ENCODE results near the gene TMEM213. TPM values are rescaled to one million over a fixed set of nuclear protein-coding genes. Genes with fewer than 3 reads are reported as not detected.

Gene TMEM213
- total and polyA plus RNA-seq, 2 of the 8 experiments (the other 6 are each of a cell fraction or from before 2014, with no cell fraction given): 0.21 to 0.67 TPM

GRCh38 chr7:138857728-138858127, 59.9 kb downstream of the TMEM213 start:
- H3K23me2 ChIP-seq (ENCODE audit: low read depth, low read length): no peaks in the 10 kb centered on the region
- no peak overlapping the region for H4K5ac ChIP-seq (ENCODE audit: insufficient read length, low read depth, low read length)
- no peak overlapping the region for H2AFZ ChIP-seq (ENCODE audit: low read length)
- H3K18ac ChIP-seq (ENCODE audit: extremely low read depth, low read length): no peak overlapping the region
- H3K4me2 ChIP-seq (ENCODE audit: insufficient read depth in 1 of 2, low read depth in 2 of 2, low read length in 2 of 2): no peak overlapping the region
- H3K23ac ChIP-seq (ENCODE audit: insufficient read length): no peak overlapping the region
- H2AK5ac ChIP-seq (ENCODE audit: low read depth, low read length): no peak overlapping the region
- peaks cover 3 to 11% (median 9%) of the 10 kb centered on the region in 4 experiments; a peak in 5 of 7 replicates for H3K4me1 ChIP-seq (replicated peaks in 1 of 4; ENCODE audit: control insufficient read depth in 3 of 4, insufficient read depth in 4 of 4, low read length in 3 of 4)
- ChIA-PET CTCF (ENCODE audit: partially characterized antibody) (interaction anchor here (0.9 kb wide), 1 partner anchor 17 kb away, joined by 3 read pairs; no protein-coding TSS in a partner anchor), POLR2A (ENCODE audit: partially characterized antibody) (no interaction called here)
- H3K27ac ChIP-seq (ENCODE audit: low read depth, low read length): no peak overlapping the region
- no peaks in the 10 kb centered on the region for H3K79me2 ChIP-seq (ENCODE audit: control insufficient read depth in 1 of 2, insufficient read depth in 2 of 2, low read length in 2 of 2)
- no peak overlapping the region for H2BK5ac ChIP-seq (ENCODE audit: low read depth, low read length)
- no peaks in the 10 kb centered on the region for H3K27me3 ChIP-seq (replicated peaks in 1 of 4; ENCODE audit: control insufficient read depth in 3 of 4, extremely low read depth in 1 of 4, insufficient read depth in 3 of 4, low read length in 3 of 4)
- H2BK120ac ChIP-seq (replicated peaks; ENCODE audit: low read depth, low read length): no peak overlapping the region
- no peaks in the 10 kb centered on the region for H3K79me1 ChIP-seq (ENCODE audit: low read depth, low read length)
- no peak overlapping the region for H2BK15ac ChIP-seq (ENCODE audit: low read length)
- no peak overlapping the region for H3K14ac ChIP-seq (ENCODE audit: insufficient read length)
- H3K36me3 ChIP-seq (ENCODE audit: control insufficient read depth in 2 of 4, insufficient read depth in 4 of 4, low read length in 3 of 4): peaks cover 0 to 14% (median 4%) of the 10 kb centered on the region in 4 experiments; a peak in 4 of 8 replicates
- H3K4ac ChIP-seq (replicated peaks; ENCODE audit: insufficient read length, low read depth, low read length): no peak overlapping the region
- H2BK20ac ChIP-seq (ENCODE audit: low read length): no peak overlapping the region
- no peak overlapping the region for H4K8ac ChIP-seq (ENCODE audit: extremely low read depth, insufficient read depth, low read length)
- no peak overlapping the region for H3K9ac ChIP-seq (replicated peaks in 1 of 4; ENCODE audit: extremely low read depth in 1 of 4, low read depth in 3 of 4, low read length in 3 of 4)
- H4K91ac ChIP-seq (replicated peaks; ENCODE audit: insufficient read length, low read length): no peak overlapping the region
- no peak overlapping the region for H3K56ac ChIP-seq (replicated peaks; ENCODE audit: insufficient read length, low read depth, low read length)
- no peak for FAIRE-seq
- no peak overlapping the region for H2BK12ac ChIP-seq (ENCODE audit: low read depth, low read length)
- no peaks in the 10 kb centered on the region for H4K20me1 ChIP-seq (replicated peaks in 1 of 2; ENCODE audit: control insufficient read depth in 1 of 2, insufficient read depth in 2 of 2, low read length in 2 of 2)
- H3K9me3 ChIP-seq (ENCODE audit: insufficient read depth in 2 of 2, low read depth in 1 of 2, low read length in 1 of 2): no peaks in the 10 kb centered on the region
- H3K4me3 ChIP-seq (ENCODE audit: extremely low read depth in 1 of 4, insufficient read depth in 2 of 4, low read depth in 3 of 4, low read length in 4 of 4): no peak overlapping the region
- no peak for DNase-seq (ENCODE audit: low read depth in 1 of 2, low spot score in 2 of 2)
- TF ChIP-seq CREB1 (IDR thresholded peaks at IDR 0.05) (no peak), JUND (IDR thresholded peaks at IDR 0.05; ENCODE audit: low read length) (no peak), PHF8 (conservative IDR thresholded peaks at IDR 0.05; ENCODE audit: low read depth, low read length) (no peak), NANOG (IDR thresholded peaks at IDR 0.05; ENCODE audit: insufficient read depth, low read depth, low read length, poor library complexity, severe bottlenecking) (no peak), POLR2AphosphoS5 (IDR thresholded peaks at IDR 0.05; ENCODE audit: low read depth, low read length) (no peak), FOSL1 (IDR thresholded peaks at IDR 0.05; ENCODE audit: insufficient read depth, low read depth, low read length) (no peak), KDM1A (IDR thresholded peaks at IDR 0.05; ENCODE audit: borderline replicate concordance, low read length) (no peak), TAF7 (optimal IDR thresholded peaks at IDR 0.05; ENCODE audit: borderline replicate concordance, low read depth, low read length) (no peak), NRF1 (IDR thresholded peaks at IDR 0.05; ENCODE audit: low read depth, low read length) (no peak), SIX5 (IDR thresholded peaks at IDR 0.05; ENCODE audit: low read depth, low read length) (no peak), YY1 (IDR thresholded peaks at IDR 0.05; ENCODE audit: low read depth, low read length) (no peak), CTBP2 (IDR thresholded peaks at IDR 0.05; ENCODE audit: borderline replicate concordance, insufficient read depth, insufficient read length, low read length) (no peak), MAX (IDR thresholded peaks at IDR 0.05) (no peak), SIN3A (conservative IDR thresholded peaks at IDR 0.05 in 1 of 2, IDR thresholded peaks at IDR 0.05 in 1 of 2; ENCODE audit: low read depth in 1 of 2, low read length in 2 of 2) (no peak)

All from H1 (cell line).